Measurements from ENCODE around the gene LTF.

The LTF gene

DNA sequence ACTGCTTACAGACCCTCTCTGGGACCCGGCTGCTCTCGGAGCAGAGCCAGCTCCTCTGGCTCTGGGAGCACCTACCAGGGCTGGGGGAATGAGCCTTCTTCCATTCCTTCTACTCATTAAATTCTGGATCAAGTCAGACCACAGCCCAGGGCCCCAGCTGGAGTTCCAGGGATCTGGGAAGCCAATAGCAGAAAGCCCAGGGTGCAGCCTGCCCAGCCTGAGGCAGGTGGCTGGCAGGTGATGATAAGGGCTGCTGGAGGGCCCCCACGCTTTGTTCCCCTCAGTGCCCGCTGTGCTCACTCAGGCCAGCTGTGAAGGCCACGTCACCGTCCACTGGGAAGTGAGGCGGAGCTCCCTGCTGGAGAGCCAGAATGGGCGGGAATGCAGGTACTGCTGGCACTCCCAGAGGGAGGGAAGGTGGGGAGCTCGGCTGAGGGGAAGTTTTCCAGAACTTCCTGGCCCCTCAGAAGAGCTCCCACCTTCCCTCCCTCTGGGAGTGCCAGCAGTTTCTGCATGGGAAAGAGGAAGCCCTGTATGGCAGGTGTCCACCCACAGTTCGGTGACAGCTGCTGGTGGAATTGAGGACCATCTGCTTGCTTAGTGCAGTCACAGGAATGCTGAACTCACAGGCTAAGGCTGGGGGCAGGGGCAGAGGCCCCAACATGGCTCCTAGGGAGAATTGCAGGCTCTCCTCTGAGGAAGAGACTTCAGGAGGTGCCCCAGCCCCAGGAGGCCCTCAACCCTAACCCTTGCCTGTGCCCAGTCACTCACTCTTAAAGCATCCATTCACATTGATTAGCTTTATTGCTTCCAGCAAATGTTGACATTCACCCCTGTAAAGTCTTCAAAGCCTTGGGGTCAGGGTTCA lies 20.4 kb upstream of the LTF start:
- no peaks in the 10 kb centered on the region for H3K79me2 ChIP-seq
- no peak overlapping the region for H3K27ac ChIP-seq

DNA sequence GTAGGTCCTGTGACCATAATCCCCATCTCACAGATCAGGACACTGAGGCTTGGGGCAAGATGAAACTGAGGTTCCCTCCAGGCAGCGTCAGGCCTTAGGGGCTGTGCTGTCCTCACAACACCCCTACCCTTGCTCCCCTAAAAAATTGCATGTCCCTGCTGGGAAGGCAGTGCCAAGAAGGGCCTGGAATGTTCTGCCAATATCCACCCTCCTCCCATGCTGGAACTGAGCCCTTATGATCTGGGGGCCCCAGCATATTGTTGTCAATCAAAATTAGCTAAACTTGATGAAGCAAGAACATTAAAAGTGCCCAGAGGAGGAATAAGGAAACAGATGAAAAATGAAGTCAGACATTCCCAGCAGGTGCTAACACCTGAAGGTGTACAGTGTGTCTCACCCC lies 19.7 kb upstream of the LTF start:
- Histone ChIP-seq H3K4me3 (ENCODE audit: low read depth, low read length) (no peak overlapping the region), H3K27me3 (ENCODE audit: control insufficient read depth, insufficient read depth, low read length) (no peaks in the 10 kb centered on the region), H3K27ac (no peak overlapping the region), H3K4me1 (no peaks in the 10 kb centered on the region), H3K9me3 (ENCODE audit: control insufficient read depth, low read length) (no peaks in the 10 kb centered on the region), H3K79me2 (no peaks in the 10 kb centered on the region), H3K4me2 (ENCODE audit: low read length) (no peak overlapping the region), H3K9ac (no peak overlapping the region), H3K36me3 (ENCODE audit: control insufficient read depth, insufficient read depth, low read length) (no peaks in the 10 kb centered on the region), H2AFZ (peak overlapping the region; percentile 53)
- TF ChIP-seq, protein P1, sequence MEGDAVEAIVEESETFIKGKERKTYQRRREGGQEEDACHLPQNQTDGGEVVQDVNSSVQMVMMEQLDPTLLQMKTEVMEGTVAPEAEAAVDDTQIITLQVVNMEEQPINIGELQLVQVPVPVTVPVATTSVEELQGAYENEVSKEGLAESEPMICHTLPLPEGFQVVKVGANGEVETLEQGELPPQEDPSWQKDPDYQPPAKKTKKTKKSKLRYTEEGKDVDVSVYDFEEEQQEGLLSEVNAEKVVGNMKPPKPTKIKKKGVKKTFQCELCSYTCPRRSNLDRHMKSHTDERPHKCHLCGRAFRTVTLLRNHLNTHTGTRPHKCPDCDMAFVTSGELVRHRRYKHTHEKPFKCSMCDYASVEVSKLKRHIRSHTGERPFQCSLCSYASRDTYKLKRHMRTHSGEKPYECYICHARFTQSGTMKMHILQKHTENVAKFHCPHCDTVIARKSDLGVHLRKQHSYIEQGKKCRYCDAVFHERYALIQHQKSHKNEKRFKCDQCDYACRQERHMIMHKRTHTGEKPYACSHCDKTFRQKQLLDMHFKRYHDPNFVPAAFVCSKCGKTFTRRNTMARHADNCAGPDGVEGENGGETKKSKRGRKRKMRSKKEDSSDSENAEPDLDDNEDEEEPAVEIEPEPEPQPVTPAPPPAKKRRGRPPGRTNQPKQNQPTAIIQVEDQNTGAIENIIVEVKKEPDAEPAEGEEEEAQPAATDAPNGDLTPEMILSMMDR (IDR thresholded peaks at IDR 0.05), result no peak

More for the DNA sequence above, 20.4 kb upstream of the LTF start:
- Histone ChIP-seq H3K27me3 (ENCODE audit: control insufficient read depth, insufficient read depth, low read length) (no peaks in the 10 kb centered on the region), H3K4me3 (ENCODE audit: low read depth, low read length) (no peak overlapping the region), H2AFZ (peak overlapping the region; percentile 53), H3K9me3 (ENCODE audit: control insufficient read depth, low read length) (no peaks in the 10 kb centered on the region), H3K4me1 (no peaks in the 10 kb centered on the region), H3K4me2 (ENCODE audit: low read length) (no peak overlapping the region), H3K9ac (no peak overlapping the region), H3K36me3 (ENCODE audit: control insufficient read depth, insufficient read depth, low read length) (no peaks in the 10 kb centered on the region)
- TF ChIP-seq, protein P1 (IDR thresholded peaks at IDR 0.05), result no peak

GRCh38 chr3:46483825-46484224 lies 19.1 kb upstream of the LTF start:
- no peak overlapping the region for H2AFZ ChIP-seq
- no peak overlapping the region for H3K27ac ChIP-seq
- no peaks in the 10 kb centered on the region for H3K4me1 ChIP-seq
- no peak overlapping the region for H3K9ac ChIP-seq
- no peaks in the 10 kb centered on the region for H3K9me3 ChIP-seq (ENCODE audit: control insufficient read depth, low read length)
- no peak overlapping the region for H3K4me2 ChIP-seq (ENCODE audit: low read length)
- H3K79me2 ChIP-seq, result no peaks in the 10 kb centered on the region
- H3K27me3 ChIP-seq (ENCODE audit: control insufficient read depth, insufficient read depth, low read length), result no peaks in the 10 kb centered on the region
- H3K36me3 ChIP-seq (ENCODE audit: control insufficient read depth, insufficient read depth, low read length), result no peaks in the 10 kb centered on the region
- H3K4me3 ChIP-seq (ENCODE audit: low read depth, low read length), result no peak overlapping the region
- TF ChIP-seq, protein P1 (IDR thresholded peaks at IDR 0.05), result no peak

DNA sequence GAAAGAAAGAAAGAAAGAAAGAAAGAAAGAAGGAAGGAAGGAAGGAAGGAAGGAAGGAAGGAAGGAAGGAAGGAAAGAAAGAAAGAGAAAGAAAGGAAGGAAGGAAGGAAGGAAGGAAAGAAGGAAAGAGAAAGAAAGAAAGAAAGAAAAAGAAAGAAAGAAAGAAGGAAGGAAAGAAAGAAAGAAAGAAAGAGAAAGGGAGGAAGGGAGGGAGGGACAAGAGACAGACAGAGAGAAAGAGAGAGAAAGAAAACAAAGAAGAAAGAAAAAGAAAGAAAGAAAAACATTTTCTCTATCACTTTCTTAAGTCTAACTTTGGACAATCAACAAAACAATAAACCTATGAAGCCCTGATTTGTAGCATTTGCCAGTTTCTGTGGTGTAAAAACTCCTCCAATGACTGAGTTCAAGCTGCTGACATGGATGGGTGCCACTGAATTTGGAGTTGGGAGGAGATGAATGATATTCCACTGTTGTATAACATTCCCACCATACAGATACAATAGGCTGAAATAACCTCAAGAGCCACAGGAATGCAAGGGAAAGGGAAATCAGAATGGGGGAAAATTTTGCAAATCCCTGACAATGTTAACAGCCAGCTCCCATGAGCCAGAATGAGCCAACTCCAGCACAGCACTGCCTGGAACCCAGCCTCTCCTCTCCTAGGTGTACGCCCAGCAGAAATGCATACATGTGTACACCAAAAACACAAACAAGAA lies 18.1 kb upstream of the LTF start:
- Histone ChIP-seq H3K27me3 (ENCODE audit: control insufficient read depth, insufficient read depth, low read length) (no peaks in the 10 kb centered on the region), H3K9ac (no peak overlapping the region), H3K4me2 (ENCODE audit: low read length) (no peak overlapping the region), H3K9me3 (ENCODE audit: control insufficient read depth, low read length) (no peaks in the 10 kb centered on the region), H3K36me3 (ENCODE audit: control insufficient read depth, insufficient read depth, low read length) (no peaks in the 10 kb centered on the region), H3K27ac (no peak overlapping the region), H3K4me1 (no peaks in the 10 kb centered on the region), H3K79me2 (no peaks in the 10 kb centered on the region), H2AFZ (no peak overlapping the region), H3K4me3 (ENCODE audit: low read depth, low read length) (no peak overlapping the region)
- TF ChIP-seq, protein P1 (IDR thresholded peaks at IDR 0.05), result no peak

Data from parathyroid adenoma (tissue), 2 donors.